GM12872 (cell line): Measurements from ENCODE around the gene LYPD6.

Source experiments
- CTCF ChIP-seq: IDR thresholded peaks from 3 replicates; pipeline ENCODE4 v1.5.1; 2011; ENCODE audit warnings: low read depth, mild to moderate bottlenecking, low read length, moderate library complexity; ENCODE audit not compliant: insufficient read depth

The LYPD6 gene

GRCh38 chr2:149409506-149409905, 79.1 kb downstream of the LYPD6 start:
- no peak for TF ChIP-seq CTCF

GRCh38 chr2:149410701-149411484, 80.5 kb downstream of the LYPD6 start:
- TF ChIP-seq CTCF, result no peak

- TF ChIP-seq CTCF, result no peak
Observed at GRCh38 chr2:149413487-149413886, 83.1 kb downstream of the LYPD6 start.

- TF ChIP-seq CTCF, result no peak
Observed at GRCh38 chr2:149415086-149415485, 84.7 kb downstream of the LYPD6 start.

GRCh38 chr2:149418065-149418464, 87.7 kb downstream of the LYPD6 start:
- no peak for TF ChIP-seq CTCF

- no peak for TF ChIP-seq CTCF
Observed at GRCh38 chr2:149420053-149420963, 89.9 kb downstream of the LYPD6 start.

GRCh38 chr2:149421791-149422190, 91.4 kb downstream of the LYPD6 start:
- no peak for TF ChIP-seq CTCF
